ENCODE measurements around the gene GCNT2.
"Not testable (repeated sequence)": the region's sequence is repeated elsewhere in the genome, so short reads cannot be mapped to it uniquely, and the experiment has no call there.

The GCNT2 gene

GRCh38 chr6:10660431-10661191 lies 139.5 kb downstream of the GCNT2 start:
- not testable (repeated sequence) for DNase-seq (ENCODE audit: low read depth, low spot score)

- no peak for DNase-seq (ENCODE audit: low read depth, low spot score)
Measured at GRCh38 chr6:10662207-10662606, 141.1 kb downstream of the GCNT2 start.

DNA sequence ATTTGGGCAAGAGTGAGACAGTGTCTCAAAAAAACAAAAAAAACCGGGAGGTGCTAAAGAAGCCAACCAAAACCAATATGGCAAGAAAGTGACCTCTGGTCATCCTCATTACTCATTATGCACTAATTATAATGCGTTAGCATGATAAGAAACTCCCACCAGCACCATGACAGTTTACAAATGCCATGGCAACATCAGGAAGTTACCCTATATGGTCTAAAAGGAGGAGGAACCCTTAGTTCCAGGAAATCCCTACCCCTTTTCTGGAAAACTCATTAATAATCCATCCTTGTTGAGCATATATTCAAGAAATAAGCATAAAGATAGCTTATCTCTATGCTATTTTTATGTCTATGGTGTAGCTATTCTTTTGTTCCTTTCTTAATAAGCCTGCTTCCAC lies 141.6 kb downstream of the GCNT2 start:
- no peak for DNase-seq (ENCODE audit: low read depth, low spot score)

DNA sequence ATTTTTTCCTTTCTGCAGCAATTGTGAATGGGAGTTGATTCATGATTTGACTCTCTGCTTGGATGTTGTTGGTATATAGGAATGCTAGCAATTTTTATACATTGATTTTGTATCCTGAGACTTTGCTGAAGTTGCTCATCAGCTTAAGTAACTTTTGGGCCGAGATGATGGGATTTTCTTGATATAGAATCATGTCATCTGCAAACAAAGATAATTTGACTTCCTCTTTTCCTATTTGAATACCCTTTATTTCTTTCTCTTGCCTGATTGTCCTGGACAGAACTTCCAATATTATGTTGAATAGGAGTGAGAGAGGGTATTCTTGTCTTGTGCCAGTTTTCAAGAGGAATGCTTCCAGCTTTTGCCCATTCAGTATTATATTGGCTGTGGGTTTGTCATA lies 144.4 kb downstream of the GCNT2 start:
- not testable (repeated sequence) for DNase-seq (ENCODE audit: low read depth, low spot score)

- DNase-seq (ENCODE audit: low read depth, low spot score) = no peak
Measured at GRCh38 chr6:10668126-10668917, 147.2 kb downstream of the GCNT2 start.

GRCh38 chr6:10676403-10676802 lies 155.3 kb downstream of the GCNT2 start:
- DNase-seq (ENCODE audit: low read depth, low spot score) = no peak

- no peak for DNase-seq (ENCODE audit: low read depth, low spot score)
Measured at GRCh38 chr6:10678456-10678855, 157.3 kb downstream of the GCNT2 start.
